Activated naive CD8-positive, alpha-beta T cell treated with anti-CD3 and anti-CD28 coated beads, Interleukin-2, amount 10 ng/mL, durations not matched to agents 7 days and 5 days (primary cell): ENCODE data around the gene EPHA1. TPM values are rescaled to one million over a fixed set of nuclear protein-coding genes. Genes with fewer than 3 reads are reported as not detected.
A peak's percentile ranks its signal among the peaks of the same experiment; 100 is the strongest.

Source experiments
- ATAC-seq: fragments of 150-1000 bp; cut with Tn5 transposase; one replicate; pipeline ENCODE4 v1.10.0; 2021; ENCODE audit warnings: low read depth, moderate library complexity
- POLR2A ChIA-PET: fragments of 350-600 bp; sonication (Branson Sonifier 250); formaldehyde crosslinking; loops from one replicate; lab custom pipeline; 2021; ENCODE audit warnings: antibody characterized with exemption; lab: Charles Lee
- DNase-seq: peaks from one replicate; pipeline ENCODE4 v3.0.0; 2021
- H3K27ac Mint-ChIP-seq: one replicate; pipeline ENCODE4 v1.8.0; 2022; ENCODE audit warnings: mild to moderate bottlenecking, mixed read lengths
- H3K27me3 Mint-ChIP-seq: one replicate; pipeline ENCODE4 v1.8.0; 2022; ENCODE audit warnings: mild to moderate bottlenecking, moderate library complexity, mixed read lengths
- H3K36me3 Mint-ChIP-seq: one replicate; pipeline ENCODE4 v1.8.0; 2021; ENCODE audit warnings: mild to moderate bottlenecking, mixed read lengths
- H3K4me1 Mint-ChIP-seq: one replicate; pipeline ENCODE4 v1.8.0; 2021; ENCODE audit warnings: mixed read lengths
- H3K4me3 Mint-ChIP-seq: one replicate; pipeline ENCODE4 v1.8.0; 2022; ENCODE audit warnings: mild to moderate bottlenecking, moderate library complexity, mixed read lengths
- H3K9me3 Mint-ChIP-seq: one replicate; pipeline ENCODE4 v1.8.0; 2021; ENCODE audit warnings: mixed read lengths
- total RNA-seq, 2 experiments: library from RNA; stranded (reverse); gene quantifications; one replicate each; pipeline ENCODE4 v1.2.3, GENCODE V29; 2021

EPHA1 gene
- total RNA-seq, 2 experiments from 2014 or later: 27.3 to 28.2 TPM

DNA sequence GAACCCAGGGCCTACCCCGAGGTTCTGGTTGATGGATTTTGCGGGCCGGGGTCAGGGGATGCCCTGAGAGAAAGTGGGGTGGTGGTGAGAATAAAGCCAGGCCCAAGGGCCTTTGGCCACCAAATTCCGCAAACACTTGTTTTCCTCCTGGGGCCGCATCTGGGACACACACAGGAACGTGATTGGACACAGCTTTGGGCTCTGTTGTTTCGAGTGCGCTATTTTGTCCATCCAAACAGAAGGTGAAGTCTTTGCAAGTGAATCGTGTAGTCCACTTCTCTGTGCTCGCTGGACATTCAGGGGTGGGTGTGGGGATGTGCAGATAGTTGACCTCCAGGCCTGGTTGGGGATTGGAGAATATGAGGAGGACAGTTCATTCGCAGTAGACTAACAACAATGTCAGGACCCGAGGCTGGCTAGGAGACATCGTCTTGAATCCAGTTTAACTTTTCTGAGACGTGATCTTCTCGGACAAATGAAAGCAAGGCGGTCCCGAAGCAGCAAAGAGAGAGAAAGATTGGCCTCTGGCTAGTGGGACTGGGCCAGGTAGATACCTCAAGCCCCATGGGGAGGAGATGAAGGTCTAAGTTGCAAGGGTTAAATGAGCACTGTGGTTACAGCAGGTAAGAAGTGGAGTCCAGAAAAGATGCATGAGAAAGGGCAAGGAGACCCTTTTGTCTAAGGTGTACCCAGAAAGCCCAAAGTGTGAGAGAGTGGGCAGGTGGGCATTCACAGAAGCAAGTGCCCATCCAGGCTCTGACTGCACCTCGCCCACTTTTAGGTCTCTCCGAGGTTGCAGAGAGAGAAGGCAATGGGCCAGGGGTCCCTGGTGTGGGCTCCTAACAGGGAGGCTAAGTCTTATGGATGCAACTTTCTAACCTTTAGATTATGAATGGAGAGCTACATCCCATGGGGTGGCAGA is 45.4 kb downstream of the EPHA1 start:
- peaks cover 59% of the 10 kb centered on the region for H3K27me3 Mint-ChIP-seq

DNA sequence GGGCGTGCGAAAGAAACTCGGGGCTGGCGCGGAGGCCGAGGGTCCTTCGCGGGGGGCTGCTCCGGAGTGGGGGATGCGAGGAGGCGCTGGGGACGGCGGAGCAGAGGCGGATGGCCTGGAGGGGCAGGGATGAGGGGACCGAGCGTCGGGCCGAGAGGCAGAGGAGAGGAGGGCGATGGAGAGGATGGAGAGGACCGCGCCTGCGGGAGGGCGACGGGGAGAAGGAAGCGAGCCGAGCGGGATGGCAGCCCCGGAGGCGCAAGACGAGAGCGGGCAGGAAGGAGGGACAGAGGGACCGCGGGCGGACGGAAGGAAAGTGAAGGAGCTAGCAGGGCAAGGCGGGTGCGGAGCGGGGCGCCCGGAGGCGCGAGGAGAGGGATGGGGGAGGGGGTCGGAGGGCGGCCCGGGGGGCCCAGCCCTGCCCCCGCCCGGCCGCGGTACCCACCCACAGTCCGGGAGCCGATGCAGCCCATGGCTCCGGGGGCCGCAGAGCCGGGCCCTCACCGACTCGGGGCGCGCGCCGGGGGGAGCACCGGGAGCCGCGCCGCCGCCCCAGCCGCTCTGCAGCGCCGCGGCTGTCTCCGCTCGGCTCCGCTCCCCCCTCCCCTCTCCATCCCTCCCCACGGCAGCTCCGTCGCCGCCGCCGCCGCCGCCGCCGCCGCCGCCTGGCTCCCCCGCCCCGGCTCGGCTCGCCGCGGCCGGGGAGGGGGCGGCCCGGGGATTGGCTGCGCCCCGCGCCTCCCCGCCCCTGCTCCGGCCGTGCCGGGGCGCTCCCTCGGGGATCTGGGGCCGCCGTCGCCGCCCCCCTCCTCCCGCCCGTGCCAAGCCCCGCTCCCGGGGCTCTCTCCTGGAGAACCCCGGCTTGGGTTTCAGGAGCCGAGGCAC is 46.3 kb downstream of the EPHA1 start, which contains the start of gene FAM131B:
Gene FAM131B (minus strand): TSS at position 583 of the 885 bp plus-strand sequence. CDS start 110 bp downstream, at position 473.
- Mint-ChIP-seq H3K36me3 (no peaks in the 10 kb centered on the region), H3K4me3 (peak within 1 kb of the TSS; percentile 90), H3K9me3 (no peaks in the 10 kb centered on the region), H3K27ac (peak within 1 kb of the TSS; percentile 75), H3K4me1 (peaks cover 2% of the 10 kb centered on the region), H3K27me3 (peaks cover 58% of the 10 kb centered on the region)
- DNase-seq (peak; percentile 60), ATAC-seq (peak; percentile 69)
- POLR2A ChIA-PET: interaction anchor here (0.5 to 1.6 kb wide), 3 partner anchors 13 to 53 kb away, joined by 4 to 6 read pairs (median 4); no protein-coding TSS in a partner anchor

More for the DNA sequence above, 45.4 kb downstream of the EPHA1 start:
- Mint-ChIP-seq H3K36me3 (no peaks in the 10 kb centered on the region), H3K27ac (no peak overlapping the region), H3K9me3 (no peaks in the 10 kb centered on the region), H3K4me1 (peaks cover 2% of the 10 kb centered on the region), H3K4me3 (peak overlapping the region; percentile 35)
- ATAC-seq (no peak), DNase-seq (no peak)
- POLR2A ChIA-PET: interaction anchor here (0.5 to 1.6 kb wide), 2 partner anchors 17 to 54 kb away, joined by 4 to 6 read pairs; no protein-coding TSS in a partner anchor

DNA sequence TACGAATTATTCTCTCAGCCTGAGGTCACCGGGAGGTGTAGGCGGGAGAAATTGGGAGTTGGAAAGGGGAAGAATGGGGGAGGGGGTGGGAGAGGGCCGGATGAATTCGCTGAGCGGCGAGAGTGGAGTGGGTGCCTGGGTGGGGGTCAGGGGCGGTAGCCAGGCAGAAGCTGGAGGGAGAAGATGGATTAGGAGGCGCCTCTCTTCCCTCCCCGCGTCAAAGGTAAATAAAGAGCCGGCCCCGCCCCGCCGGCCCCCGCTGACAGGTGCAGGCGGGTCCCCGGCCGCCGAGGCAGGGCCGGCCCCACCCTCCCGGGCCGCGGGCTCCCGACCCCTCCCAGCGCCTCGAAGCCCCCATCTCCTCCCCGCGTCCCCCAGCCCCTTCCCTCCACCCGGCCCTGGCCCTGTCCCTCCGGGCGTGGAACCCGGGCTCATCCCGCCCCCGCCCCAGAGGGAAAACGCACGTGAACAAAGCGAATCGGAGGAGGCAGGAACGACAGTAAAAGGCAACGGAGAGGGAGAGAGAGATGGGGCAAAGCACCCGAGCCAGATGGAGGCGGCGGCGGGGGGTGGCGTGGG is 47.0 kb downstream of the EPHA1 start:
- DNase-seq: no peak
- H3K4me3 Mint-ChIP-seq: peak overlapping the region; percentile 90
- ATAC-seq: peak; percentile 11
- H3K4me1 Mint-ChIP-seq: peaks cover 2% of the 10 kb centered on the region
- peaks cover 53% of the 10 kb centered on the region for H3K27me3 Mint-ChIP-seq
- no peaks in the 10 kb centered on the region for H3K36me3 Mint-ChIP-seq
- POLR2A ChIA-PET: interaction anchor here (0.9 to 1.6 kb wide), 3 partner anchors 14 to 18 kb away, joined by 3 to 6 read pairs (median 4); no protein-coding TSS in a partner anchor
- no peaks in the 10 kb centered on the region for H3K9me3 Mint-ChIP-seq
- no peak overlapping the region for H3K27ac Mint-ChIP-seq

DNA sequence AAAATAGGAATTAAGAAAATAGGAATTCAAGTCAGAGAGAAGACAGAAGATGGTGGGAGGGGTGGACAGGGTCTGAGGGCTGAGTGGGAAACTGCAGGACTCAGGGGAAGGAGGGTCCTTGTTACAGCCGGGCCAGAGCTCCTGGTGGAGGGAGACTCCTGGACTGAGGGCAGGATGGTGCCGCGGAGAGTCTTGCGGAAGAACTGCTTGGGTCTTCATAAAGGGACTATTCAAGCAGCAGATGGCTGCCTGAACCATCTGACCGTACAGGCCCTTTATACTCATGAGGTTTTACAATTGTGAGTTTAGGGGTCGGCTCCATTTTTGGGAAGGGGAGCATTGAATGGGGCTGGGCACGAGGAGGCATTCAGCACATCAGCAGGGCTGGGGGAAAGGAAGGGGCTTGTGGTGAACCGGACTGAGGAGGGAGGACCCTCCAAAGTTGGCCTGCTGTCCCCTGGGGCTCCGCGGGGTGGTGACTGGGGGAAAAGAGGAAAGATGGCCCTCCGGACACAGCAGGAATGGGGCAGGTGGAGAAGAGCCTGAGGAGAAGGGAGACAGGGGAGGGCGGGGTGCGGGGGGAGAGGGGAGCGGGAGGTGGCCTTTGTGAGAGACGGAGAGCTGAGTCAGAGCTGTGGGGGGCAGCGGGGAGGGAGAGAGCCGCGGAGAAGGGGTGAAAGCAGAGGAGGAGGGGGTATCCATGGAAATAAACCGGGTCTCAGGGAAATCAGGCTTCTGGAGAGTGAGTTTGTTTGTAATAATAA is 47.7 kb downstream of the EPHA1 start:
- no peaks in the 10 kb centered on the region for H3K9me3 Mint-ChIP-seq
- peaks cover 51% of the 10 kb centered on the region for H3K27me3 Mint-ChIP-seq
- peak overlapping the region; percentile 66 for H3K4me3 Mint-ChIP-seq
- peaks cover 2% of the 10 kb centered on the region for H3K4me1 Mint-ChIP-seq
- POLR2A ChIA-PET: interaction anchor here (0.9 kb wide), 1 partner anchor 15 kb away, joined by 3 read pairs; no protein-coding TSS in a partner anchor
- no peak for ATAC-seq
- no peaks in the 10 kb centered on the region for H3K36me3 Mint-ChIP-seq
- H3K27ac Mint-ChIP-seq: no peak overlapping the region
- no peak for DNase-seq

DNA sequence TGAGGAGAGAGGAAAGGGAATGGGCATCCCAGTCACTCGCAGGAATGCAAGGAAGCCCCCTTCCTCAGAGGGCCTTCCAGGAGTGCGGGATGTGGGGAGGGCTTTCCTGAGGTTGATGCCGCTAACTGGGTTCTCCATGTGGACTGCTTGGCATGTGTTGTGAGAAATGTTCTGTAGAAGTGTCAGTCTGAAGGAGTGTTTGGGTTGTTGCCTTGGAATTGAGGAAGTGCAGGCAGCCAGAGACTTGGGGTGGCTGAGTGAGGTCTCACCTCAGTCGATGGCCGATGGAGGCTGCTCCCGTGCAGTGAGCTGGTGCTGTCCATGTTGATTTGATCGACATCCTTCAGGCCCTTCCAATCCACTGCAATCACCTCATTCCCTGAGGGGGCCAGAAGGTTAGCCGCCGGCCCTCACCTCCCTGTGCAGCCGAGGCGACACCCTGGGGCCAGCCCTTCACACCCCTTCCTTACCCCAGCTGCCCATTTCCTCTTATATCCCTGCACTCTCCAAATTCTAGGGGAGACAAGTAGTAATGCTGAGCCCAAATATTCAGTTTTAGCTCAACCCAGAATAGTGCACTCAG is 48.8 kb downstream of the EPHA1 start:
- peaks cover 2% of the 10 kb centered on the region for H3K4me1 Mint-ChIP-seq
- peaks cover 42% of the 10 kb centered on the region for H3K27me3 Mint-ChIP-seq
- no peak overlapping the region for H3K4me3 Mint-ChIP-seq
- no peak for ATAC-seq
- POLR2A ChIA-PET: no interaction called here
- H3K36me3 Mint-ChIP-seq: no peaks in the 10 kb centered on the region
- H3K9me3 Mint-ChIP-seq: no peaks in the 10 kb centered on the region
- no peak overlapping the region for H3K27ac Mint-ChIP-seq
- DNase-seq: no peak

DNA sequence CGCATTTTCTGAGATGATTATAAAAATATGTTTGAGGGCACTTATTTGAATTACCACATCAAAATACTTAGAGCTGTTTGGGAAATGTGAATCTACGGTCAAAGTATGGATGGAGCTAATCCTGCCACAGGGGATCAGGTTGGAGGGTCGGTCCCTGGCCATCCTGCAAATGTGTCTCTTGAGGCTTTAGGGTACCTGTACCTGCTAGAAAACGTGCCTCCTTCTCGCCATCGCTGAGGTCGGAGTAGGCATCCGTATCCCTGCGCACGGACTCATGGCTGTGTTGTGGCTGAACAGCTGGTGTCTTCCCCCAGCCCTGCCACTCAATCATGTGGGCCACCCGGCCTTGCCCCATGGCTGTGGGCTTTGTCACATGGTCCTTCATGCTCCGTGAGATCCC is 50.0 kb downstream of the EPHA1 start:
- DNase-seq: no peak
- peaks cover 29% of the 10 kb centered on the region for H3K27me3 Mint-ChIP-seq
- POLR2A ChIA-PET: no interaction called here

DNA sequence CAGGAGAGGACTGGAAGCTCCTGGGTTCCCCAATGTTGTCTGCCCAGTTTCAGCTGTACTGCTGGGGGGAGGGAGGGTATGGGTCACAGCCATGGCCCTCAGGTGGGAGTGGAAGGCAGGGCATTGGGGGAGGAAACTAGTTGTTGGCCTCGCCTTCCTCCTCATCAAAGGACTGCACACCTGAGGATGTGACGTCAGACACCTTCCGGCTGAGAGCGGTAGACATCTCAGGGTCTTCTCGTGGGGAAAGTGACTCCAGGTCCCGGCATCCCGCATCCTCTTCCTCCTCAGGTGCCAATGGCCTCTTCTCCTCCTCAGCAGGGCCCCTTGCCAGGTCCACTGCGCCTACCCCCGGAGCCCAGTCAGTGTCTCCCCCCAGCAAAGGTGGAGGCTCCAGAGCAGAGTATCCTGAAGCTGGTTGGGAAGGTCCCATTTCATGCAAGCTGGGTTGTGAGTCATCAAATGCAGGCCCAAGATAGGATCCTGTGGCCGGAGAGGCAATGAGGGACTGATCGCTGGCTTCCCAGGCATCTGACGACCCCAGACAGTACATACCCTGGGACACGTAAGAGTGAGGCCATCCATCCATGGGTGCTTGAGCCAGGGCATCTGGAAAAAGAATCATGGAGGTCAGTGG is 52.1 kb downstream of the EPHA1 start:
- DNase-seq (no peak), ATAC-seq (no peak)
- H3K4me1 Mint-ChIP-seq: no peaks in the 10 kb centered on the region
- POLR2A ChIA-PET: no interaction called here
- H3K4me3 Mint-ChIP-seq: no peak overlapping the region
- no peaks in the 10 kb centered on the region for H3K36me3 Mint-ChIP-seq
- H3K27ac Mint-ChIP-seq: no peak overlapping the region
- no peaks in the 10 kb centered on the region for H3K9me3 Mint-ChIP-seq
- peaks cover 16% of the 10 kb centered on the region for H3K27me3 Mint-ChIP-seq

More for the DNA sequence above, 50.0 kb downstream of the EPHA1 start:
- peaks cover 2% of the 10 kb centered on the region for H3K4me1 Mint-ChIP-seq
- H3K4me3 Mint-ChIP-seq: no peak overlapping the region
- no peaks in the 10 kb centered on the region for H3K36me3 Mint-ChIP-seq
- H3K27ac Mint-ChIP-seq: no peak overlapping the region
- ATAC-seq: no peak
- no peaks in the 10 kb centered on the region for H3K9me3 Mint-ChIP-seq

DNA sequence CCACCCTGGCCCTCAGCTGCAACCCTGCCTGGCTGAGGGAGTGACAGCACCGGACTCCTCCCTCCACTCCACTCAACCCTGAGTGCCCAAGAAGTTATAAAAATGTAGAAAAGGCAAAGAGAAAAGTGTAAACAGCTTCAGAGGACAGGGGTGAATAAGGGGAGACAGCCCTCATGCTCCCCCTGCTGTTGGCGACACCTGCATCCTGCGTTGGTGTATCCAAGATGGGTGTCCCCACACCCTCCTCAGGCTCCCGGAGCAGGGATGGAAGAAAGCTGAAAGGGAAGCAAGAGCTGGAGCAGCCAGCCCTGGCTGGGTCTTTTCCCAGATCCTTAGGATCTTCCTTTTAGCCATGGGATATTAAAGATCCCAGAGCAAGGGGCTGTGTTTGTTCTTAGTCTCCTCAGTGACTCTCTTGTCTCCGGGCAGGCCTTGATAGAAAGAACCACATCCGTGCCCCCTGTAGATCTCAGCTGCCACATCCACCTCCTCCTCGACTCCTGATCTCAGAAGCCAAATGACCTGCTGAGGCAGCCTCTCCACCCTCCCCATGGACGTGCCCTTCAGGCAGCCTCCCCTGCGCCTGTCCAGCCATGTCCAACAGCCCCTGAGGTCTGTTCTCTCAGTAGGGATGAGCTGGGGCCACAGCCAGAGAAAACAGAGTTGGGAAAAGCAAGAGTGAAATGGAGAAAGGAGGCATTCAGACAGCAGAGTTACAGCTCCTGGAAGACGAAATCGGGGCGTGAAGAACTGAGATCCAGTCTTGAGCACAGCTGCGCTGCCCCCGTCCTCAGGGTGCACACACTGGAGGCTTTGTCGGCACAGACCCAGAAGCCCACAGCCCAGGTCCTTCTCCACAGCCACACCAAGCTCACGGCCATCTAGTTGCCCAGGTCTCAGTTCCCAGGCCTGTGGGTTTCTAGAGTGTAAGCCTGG is 52.9 kb downstream of the EPHA1 start:
- DNase-seq: no peak
- no peak overlapping the region for H3K27ac Mint-ChIP-seq
- no peaks in the 10 kb centered on the region for H3K36me3 Mint-ChIP-seq
- H3K4me3 Mint-ChIP-seq: no peak overlapping the region
- H3K4me1 Mint-ChIP-seq: no peaks in the 10 kb centered on the region
- H3K27me3 Mint-ChIP-seq: peaks cover 9% of the 10 kb centered on the region
- POLR2A ChIA-PET: interaction anchor here (0.6 to 0.9 kb wide), 2 partner anchors 24 to 143 kb away, joined by 4 to 5 read pairs; no protein-coding TSS in a partner anchor
- ATAC-seq: no peak
- no peaks in the 10 kb centered on the region for H3K9me3 Mint-ChIP-seq

DNA sequence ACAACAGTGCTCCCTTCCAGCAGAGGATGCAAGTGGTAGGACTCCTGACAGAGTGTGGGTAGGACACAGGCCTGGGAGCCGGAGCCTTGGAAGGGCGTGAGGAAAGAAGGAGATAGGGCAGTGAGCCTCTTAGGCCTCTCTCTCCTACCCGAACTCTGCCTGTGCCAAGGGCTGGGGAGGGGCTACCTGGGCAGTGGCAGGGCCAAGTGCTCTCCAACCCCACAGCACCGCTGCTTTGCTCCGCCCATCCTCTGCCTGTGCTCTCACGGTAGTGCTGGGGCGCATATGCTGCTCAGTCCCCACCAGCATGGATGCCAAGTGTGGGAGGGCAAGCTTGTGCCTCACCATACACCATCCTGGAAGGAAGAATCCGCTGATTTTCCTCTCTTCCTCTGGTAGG is 53.7 kb downstream of the EPHA1 start:
- ATAC-seq: no peak
- Mint-ChIP-seq H3K4me1 (no peaks in the 10 kb centered on the region), H3K4me3 (no peak overlapping the region), H3K9me3 (no peaks in the 10 kb centered on the region), H3K27me3 (peaks cover 2% of the 10 kb centered on the region), H3K36me3 (no peaks in the 10 kb centered on the region), H3K27ac (no peak overlapping the region)
- no peak for DNase-seq
- POLR2A ChIA-PET: interaction anchor here (0.6 kb wide), 1 partner anchor 144 kb away, joined by 5 read pairs; no protein-coding TSS in a partner anchor

DNA sequence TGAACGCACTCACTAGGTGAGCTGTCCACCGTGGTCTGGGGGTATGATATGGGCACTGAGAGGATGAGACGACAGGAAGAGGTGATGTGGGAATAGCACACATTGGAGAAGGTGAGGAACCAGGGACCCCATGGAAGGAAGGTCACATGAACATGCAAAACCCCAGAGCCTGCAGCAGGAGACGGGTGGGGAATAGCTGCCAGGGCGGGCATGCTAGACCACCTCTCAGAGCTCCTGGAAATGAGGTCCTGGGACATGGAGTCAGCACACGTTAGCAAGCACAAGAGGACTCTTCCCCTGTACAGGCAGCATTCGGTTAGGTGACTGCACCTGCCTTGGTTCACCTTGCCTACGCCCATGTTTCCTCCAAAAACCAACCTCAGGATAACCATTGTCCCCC is 54.3 kb downstream of the EPHA1 start:
- no peaks in the 10 kb centered on the region for H3K4me1 Mint-ChIP-seq

DNA sequence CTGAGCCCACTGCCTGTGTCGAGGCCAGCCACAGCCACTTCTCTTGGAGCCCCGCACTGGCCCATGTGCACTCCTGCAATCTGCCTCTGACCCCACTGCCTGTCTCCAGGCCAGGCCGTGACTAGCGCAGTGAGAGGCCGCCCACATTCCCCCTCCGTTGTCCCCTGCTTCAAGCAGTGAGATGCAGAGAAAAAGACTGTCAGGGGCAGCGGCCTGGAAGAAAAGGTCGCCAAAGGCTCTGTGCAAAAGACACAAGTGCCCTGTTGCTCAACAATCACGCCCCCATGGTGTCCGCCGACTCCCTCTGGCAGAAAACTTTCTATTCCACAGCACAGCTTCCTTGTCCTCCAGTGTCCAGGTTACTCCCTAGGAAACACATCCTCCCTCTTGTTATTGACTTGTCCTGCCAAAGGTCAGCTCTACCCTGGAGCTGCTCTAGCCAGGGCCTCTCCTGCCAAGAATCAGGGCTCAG is 56.1 kb downstream of the EPHA1 start:
- peaks cover 12% of the 10 kb centered on the region for H3K27me3 Mint-ChIP-seq
- no peak overlapping the region for H3K4me3 Mint-ChIP-seq
- H3K9me3 Mint-ChIP-seq: no peaks in the 10 kb centered on the region
- DNase-seq (no peak), ATAC-seq (no peak)
- H3K36me3 Mint-ChIP-seq: no peaks in the 10 kb centered on the region
- POLR2A ChIA-PET: no interaction called here
- no peak overlapping the region for H3K27ac Mint-ChIP-seq
- no peaks in the 10 kb centered on the region for H3K4me1 Mint-ChIP-seq

More for the DNA sequence above, 54.3 kb downstream of the EPHA1 start:
- ATAC-seq: no peak
- no peak for DNase-seq
- POLR2A ChIA-PET: no interaction called here
- Mint-ChIP-seq H3K36me3 (no peaks in the 10 kb centered on the region), H3K27me3 (peaks cover 7% of the 10 kb centered on the region), H3K27ac (no peak overlapping the region), H3K9me3 (no peaks in the 10 kb centered on the region), H3K4me3 (no peak overlapping the region)
